Measurements from ENCODE around the gene HLA-A.

GRCh38 chr6:29942275-29943052 is at the start of gene HLA-A:
- TF ChIP-seq, protein P1, sequence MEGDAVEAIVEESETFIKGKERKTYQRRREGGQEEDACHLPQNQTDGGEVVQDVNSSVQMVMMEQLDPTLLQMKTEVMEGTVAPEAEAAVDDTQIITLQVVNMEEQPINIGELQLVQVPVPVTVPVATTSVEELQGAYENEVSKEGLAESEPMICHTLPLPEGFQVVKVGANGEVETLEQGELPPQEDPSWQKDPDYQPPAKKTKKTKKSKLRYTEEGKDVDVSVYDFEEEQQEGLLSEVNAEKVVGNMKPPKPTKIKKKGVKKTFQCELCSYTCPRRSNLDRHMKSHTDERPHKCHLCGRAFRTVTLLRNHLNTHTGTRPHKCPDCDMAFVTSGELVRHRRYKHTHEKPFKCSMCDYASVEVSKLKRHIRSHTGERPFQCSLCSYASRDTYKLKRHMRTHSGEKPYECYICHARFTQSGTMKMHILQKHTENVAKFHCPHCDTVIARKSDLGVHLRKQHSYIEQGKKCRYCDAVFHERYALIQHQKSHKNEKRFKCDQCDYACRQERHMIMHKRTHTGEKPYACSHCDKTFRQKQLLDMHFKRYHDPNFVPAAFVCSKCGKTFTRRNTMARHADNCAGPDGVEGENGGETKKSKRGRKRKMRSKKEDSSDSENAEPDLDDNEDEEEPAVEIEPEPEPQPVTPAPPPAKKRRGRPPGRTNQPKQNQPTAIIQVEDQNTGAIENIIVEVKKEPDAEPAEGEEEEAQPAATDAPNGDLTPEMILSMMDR (IDR thresholded peaks at IDR 0.05) = no peak
- peak; percentile 71 to 91 (median 90) for TF ChIP-seq POLR2A (IDR thresholded peaks at IDR 0.05)

All from body of pancreas (tissue), 4 donors.